Endometrial microvascular endothelial cells (primary cell): Measurements from ENCODE around the gene NTM. TPM values are rescaled to one million over a fixed set of nuclear protein-coding genes. Genes with fewer than 3 reads are reported as not detected.

ENCODE experiments used
- in situ Hi-C: cut with HindIII; loops from 2 replicates; pipeline ENCODE4 v1.10.0; 2017; ENCODE audit warnings: low sequenced_read_pairs, low pct_unique_long_range_greater_than_20kb; ENCODE audit errors: inconsistent ontology term
- total RNA-seq: library from RNA; depleted of rRNA; stranded (reverse); fragments of >200 nt; gene quantifications from one replicate; pipeline ENCODE4 v1.2.3, GENCODE V29; 2015; ENCODE audit errors: inconsistent ontology term

Gene NTM
- total RNA-seq, 1 donor from 2014 or later, result 4.3 TPM

DNA sequence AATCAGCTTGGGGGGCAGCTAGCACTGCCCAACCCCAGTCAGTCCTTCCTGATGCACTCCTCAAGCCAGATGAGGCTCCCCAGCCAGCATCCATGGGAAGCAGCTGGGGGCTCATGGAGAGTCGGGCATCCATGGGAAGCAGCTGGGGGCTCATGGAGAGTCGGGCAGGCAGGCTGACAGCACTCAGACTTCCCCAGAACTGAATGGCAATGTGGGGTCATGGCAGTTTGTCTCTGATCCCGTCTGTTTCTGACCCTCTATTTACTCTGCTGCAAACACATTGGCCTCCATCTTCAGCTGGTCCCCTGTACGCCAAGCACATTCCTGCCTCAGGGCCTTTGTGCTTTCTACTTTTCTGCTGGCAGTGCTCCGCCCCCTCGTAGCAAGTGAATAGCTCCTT lies 314.8 kb downstream of the NTM start:
- in situ Hi-C loops, result no loop called here

DNA sequence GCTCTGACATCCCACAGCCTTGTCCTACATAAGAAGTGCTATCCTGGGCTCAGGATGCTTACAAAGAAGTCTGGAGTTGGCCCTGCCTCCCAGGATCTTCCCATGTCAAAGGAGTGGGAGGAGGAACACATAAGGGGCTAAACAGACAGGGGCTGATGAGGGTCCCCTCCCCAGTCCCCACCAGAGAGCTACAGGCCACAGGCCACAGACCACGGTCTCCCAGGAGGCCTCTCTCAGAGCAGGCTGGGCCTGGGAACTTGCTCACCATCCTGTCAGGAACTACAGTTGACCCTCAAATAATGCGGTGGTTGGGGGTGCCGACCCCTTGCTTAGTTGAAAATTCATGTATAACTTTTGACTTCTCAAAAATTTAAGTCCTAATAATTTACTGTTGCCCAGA lies 315.5 kb downstream of the NTM start:
- in situ Hi-C loops, result no loop called here

DNA sequence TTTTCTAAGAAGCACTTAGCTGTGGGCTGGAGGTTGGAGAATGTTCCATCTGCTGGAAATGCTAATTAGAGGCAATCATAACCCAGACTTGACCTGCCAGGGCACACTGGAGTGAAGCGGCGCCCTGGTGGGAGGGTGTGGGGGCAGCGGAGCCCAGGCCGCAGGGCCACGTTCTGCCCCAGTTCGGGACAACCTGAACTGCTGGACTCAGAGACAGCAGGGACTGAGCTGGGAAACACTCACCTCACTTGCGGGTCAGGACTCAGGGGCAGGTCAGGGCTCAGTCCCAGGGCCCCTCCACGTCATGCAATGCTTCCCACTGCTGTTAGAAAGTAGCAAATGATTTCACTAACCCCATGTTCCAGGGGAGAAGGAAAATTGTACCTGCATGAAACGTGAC lies 316.4 kb downstream of the NTM start:
- in situ Hi-C loops, result no loop called here

DNA sequence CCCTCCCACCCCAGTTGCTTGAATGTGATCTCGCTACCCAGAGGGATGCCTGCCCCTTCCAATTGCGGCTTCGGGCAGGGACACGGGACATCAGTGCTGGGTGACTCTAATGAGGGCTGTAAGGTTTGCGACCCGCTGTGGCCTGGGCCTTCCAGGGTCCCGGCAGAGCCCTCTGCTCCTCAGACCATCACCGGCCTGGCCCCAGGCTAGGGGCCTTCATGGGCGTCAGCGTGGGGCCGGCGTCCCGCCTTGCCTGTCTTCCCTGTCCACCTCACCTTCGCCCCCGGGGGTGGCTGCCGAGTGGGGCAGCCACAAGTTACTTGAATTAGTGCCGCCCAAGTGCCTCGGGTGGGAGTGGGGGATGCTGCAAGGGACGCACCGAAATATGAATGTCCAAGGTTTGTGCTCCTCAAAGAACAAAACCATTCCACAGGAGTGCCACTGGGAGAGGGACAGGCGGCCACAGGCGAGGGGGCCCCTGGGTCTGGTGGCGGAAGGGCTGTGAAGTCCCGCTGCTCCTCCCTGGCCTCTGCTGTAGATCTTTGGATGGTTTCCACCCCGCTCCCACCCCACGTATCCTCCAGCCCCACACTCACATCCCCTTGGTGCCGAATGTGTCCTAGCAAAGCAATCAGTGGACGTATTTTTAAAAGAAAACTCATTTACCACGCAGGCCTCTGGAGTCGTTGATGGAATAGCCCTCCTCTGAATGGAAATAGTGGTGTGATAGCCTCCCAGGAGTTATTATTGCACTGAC lies 317.1 kb downstream of the NTM start:
- in situ Hi-C loops, result no loop called here

DNA sequence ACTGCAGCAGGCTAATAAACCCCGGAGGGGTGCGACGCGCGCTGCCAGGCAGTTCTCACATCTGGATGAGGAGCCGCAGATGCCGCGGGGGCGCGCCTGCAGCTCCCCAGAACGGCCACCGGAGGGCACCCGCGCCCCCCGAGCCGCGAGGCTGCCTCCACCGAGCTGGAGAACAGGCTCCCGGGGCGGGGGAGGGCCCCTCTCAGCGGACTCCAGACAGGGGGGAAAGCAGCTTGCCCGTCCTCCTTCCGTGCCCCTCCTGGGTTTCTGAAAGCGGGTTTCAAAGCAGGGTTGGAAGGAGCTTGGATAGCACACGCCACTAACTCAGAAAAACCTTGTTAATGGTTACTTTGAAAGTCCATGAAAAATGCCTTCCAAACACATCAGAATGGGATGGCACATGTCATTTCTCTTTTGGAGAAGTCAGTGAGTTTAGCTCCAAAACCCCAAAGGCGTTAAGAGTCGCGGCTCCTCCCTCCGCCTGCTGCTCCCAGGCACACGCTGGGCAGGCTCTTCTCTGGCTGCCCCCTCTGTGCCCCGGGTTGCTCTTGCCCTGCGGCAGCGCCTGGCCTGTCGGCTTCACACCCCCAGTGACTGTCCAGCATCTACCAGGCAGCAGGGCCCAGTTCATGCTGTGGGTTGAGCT lies 317.8 kb downstream of the NTM start:
- in situ Hi-C loops, result no loop called here

DNA sequence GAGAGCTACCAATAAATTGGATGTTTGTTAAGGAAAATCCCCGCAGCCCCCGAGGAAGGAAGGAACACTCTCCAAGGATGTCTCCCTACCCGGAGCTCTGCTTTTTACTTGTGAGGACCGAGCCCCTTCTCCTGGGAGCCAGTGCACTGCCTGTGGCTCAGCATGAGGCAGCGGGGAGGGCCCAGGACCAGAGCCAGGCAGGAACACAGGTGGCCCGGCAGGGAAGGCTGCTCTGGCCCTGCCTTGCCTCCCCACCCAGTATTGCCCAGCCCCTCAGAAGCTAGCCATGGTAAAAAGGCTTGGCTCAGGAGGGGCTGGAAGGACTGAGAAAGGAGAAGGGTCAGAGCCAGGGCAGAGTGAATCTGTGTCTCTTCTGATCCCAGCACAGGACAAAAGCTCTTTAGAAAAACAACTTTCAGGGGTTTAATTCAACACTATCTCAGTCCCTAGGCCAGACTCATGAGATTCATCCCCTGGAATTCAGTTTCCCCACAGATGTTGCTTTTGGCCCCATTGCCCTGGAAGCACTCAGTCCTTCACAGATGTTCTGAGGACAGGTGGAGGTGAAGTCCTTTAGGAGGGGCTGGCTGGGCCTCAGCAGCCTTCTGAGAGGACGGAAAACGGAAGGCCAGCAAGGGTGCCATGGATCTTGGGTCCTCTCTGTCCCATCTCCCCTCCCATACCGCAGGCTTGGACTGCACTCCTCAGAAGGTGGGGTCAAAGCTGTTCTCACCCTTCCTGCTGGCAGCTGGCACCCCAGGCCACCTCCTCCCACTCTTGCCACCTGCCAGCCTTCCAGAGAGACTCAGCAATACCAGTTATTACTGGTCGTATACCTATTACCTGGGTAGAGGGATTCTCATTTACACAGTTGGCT lies 318.9 kb downstream of the NTM start:
- in situ Hi-C loops, result no loop called here

DNA sequence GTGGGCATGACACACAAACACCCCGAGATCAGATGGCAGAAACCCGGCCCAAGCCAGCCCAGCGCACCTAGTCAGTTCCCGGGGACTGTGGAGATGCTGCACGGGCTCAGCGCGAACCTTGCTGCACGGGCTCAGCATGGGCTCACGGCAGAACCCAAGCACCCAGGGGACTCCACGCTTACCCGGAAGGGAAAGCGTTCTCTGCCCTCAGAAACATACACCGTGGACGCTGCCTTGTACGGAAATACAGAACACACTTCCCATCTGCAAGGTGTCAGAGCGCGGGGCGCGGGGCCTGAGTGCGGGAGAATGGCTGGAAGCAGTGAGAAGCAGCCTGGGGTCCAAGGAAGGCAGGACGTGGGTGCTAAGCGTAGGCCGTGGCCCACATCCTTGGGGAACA lies 319.9 kb downstream of the NTM start:
- in situ Hi-C loops, result no loop called here

DNA sequence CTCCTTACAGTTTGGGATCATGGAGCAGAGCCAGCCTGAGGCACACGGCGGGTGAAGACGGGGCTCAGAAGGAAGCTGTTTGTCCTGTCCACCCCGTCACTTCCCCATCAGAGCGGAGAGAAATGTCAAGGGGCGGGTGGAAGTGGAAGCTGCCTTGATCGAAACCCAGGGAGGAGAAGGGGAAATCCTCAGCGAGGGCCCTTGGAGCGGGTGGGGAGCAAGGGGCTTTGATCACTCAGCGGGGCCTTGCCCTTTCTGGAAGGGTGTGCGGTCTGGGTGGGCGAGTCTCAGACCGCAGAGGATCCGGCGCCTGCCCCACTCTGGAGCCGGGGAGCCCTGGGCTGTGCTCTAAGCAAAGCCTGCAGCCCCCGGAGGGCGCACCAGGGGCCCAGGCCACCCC lies 320.4 kb downstream of the NTM start:
- in situ Hi-C loops, result no loop called here

DNA sequence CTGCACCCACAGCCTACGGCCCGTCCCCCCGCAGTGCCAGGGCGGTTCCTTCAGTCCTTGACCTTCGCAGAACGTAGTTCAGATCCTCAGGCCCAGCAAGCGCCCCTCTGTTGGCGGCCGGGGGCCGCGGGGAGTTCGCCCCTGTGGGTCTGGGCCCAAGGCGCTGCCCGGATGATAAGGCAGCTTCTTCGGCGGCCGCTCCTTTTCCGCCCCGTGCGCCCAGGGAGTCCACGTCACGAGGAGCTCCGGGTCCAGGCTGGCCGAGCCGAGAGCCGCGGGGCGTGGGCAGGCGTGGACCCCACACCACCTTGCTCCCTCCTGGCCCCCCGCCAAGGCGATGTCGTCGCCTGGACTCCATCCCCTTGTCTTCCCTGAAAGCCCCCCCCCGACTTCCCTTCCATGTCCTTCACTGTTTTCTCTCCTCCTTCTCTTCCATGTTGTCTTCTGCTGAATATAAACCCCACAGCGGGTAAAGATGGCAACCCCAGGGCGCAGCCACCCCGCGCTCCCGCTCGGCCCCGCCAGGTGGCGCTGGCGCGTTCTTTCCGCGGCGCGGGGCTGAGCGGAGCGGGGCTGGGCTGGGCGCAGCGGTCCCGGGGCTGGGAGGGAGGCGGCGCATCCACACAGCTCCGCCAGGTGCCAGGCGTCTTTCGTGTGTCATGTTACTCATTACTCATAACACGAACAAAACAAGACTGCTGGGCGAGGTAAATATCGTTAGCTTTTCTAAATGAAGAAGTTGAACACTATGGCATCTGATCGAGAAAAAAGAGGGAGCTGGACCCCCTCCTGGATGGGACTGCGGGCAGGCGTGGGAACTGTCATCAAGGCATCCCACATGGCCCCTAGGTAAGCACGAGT lies 321.0 kb downstream of the NTM start:
- in situ Hi-C loops, result no loop called here

DNA sequence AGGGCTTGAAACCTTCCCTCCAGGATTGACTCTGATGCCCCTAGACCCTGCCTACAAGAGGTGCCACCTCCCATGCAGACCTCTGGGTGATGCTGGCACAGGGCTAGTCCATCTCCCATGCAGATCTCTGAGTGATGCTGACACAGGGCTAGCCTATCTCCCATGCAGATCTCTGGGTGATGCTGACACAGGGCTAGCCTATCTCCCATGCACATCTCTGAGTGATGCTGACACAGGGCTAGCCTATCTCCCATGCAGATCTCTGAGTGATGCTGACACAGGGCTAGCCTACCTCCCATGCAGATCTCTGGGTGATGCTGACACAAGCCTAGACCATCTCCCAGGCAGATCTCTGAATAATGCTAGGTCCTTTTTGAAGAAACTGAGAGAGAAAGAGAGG lies 321.7 kb downstream of the NTM start:
- in situ Hi-C loops, result no loop called here

DNA sequence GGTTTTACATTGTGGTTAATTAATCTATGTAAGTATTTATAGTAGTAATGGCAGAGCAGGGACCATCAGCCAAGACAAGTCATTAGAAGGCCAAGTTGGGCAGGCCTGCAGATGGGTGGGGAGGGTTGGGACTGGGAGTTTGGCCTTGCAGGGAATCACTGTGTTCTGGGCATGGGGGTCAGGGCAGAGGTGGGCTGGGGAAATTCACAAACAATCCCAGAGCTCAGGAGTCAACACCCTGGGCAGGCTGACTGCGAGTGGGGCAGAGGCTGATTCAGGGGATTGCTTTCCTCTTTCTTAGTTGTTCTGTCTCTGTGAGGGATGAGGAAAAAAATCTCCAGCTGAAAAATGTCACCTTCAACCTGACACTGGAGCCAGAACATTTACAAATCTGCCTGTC lies 322.5 kb downstream of the NTM start:
- in situ Hi-C loops, result no loop called here

DNA sequence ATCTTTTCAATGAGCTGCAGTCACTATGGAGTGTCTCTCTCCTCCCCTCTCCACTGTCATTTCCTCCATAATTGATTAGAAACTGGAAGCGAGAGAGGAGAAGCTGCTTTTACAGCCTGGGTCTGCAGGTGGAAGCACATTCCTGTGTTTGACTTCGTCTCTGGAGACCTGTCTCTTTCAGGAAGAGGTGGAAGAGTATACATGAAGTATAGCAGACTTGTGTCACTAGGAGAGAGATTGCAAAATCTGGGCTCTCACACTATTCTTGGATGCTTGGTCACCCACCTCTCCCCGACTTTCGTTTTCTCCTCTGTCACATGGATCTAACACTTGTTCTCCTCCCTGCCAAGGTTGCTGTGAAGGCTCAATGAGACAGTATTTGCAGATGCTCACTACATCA lies 323.3 kb downstream of the NTM start:
- in situ Hi-C loops, result no loop called here

DNA sequence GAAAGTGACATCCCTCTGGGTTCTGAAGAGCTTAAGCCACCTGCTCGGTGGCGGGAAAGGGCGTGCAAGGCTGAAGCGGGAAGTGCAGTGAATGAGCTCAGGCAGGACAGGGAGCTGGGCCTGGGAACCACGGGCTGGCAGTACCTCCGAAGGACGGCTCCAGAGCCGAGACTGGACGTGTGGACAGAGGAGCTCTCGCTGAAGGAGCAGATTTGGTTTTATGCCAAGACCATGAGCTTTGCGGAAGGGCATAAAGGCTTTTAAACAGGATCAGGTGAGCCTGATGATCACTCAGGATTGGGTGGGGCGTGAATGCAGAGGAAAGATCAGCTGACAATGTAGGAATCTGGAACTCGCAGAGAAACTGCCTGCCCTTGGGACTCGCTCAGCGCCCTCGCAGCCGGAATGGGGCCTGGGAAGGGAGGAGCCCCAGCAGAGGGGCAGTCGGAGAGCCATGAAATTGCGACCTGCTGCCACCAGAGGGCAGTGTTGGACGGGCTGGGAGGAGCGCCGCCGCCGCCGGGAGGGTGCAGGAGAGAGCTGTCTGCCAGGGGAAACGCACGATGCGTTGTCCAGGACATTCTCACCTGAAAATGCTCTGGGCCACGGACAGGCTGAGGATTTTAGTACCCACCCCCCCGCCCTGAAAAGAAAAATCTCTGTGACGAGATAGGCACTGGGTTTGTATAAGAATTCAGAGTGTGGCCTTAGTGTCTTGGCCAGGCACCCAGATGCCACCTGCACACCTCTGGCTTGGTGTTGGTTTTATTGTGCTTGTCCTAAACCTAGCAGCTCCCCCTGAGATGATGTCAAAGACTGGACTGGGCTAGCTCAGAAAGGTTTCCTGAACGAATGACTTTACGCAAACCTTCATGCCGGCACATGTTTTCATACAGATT lies 324.4 kb downstream of the NTM start:
- in situ Hi-C loops, result no loop called here

DNA sequence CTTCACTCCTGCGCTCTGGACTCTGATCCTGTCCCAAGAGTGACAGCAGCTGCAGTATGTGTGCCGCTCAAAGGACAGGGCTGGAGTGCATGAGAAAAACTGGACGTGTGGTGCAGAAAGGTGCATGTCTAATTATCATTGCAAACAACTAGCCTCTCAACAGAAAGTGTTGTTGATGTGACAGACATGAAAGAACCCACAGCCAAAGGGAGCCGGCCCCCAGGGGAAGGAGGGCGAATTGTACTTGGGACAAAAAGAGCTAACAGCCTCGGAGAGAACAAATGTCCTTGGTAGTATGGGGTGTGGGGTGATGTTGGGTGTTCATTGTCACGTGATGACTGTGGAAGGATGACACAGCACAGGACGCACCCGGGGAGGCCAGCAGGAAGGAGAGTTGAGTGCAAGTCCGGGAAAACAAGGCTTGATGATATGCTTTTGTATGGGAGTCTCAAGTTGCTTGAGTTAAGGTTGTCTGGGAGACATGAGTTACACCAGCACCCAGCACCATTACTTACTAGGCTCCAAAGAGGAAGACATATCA lies 325.5 kb downstream of the NTM start:
- in situ Hi-C loops, result no loop called here

DNA sequence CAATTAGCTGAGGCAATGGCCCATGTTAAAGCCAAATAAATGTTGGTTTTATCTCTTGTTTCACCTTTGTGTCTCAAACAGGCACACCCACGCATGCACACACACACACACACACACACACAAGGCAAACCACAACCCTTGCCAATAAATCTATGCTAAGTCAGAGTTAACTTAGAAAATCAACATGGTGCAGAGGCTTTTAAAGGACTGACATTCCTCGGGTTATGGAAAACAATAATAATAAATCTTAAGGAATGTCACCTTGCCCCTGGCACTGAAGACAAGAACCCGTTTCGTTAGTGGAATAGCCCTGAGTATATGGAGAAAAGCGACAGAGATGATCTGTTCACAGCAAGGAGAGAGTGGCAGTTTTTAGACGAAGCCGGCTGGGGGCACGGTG lies 326.3 kb downstream of the NTM start:
- in situ Hi-C loops, result no loop called here

DNA sequence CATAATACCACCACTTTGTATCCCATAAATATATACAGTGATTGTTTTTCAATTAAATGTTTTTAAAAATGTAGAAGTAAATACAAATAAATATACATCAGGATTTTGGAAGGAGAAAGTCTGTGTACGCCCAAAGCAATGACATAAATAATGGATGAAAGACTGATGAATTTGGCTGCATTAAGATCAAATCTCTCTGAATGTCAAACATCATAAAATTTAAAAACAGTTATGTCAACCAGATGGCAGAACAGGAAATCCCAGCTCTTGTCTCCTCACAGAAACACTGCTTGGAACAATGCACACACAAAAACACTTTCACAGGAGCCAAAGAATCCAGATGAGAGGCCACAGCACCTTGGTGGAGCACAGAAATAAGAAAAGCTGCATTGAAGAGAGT lies 332.9 kb downstream of the NTM start:
- in situ Hi-C loops, result no loop called here

DNA sequence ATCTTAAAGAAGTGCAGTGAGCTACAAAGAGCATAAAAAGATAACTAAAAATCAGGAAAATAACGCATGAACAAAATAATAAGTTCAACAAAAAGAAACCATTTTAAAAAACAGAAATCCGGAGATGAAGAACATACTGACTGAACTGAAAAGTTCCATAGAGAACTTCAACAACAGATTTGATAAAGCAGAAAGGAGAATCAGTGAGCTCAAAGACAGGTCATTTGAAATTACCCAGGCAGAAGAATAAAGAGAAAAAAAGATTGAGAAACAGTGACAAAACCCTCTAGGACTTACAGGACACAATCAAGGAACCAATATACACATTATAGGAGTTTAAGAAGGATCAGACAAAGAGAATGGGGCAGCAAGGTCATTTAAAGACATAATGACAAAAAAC lies 334.3 kb downstream of the NTM start:
- in situ Hi-C loops, result no loop called here

DNA sequence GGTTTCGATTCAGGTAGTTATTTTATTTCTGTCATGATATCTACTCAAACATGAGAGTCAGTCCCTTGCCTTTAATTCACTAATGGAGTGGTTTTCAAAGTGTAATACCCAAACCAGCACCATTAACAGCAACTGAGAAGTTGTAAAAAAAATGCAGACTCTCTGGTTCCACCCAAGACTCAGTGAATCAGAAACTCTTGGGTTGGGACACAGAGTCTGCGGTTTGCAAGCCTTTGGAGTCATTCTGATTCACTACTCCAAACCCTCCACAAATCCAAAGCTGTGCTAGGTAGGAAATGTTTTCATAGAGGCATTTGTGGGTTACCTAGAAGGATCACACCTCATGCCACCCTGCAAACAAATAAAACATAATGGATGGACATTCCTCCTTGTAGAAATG lies 340.1 kb downstream of the NTM start:
- in situ Hi-C loops, result no loop called here
